Raji (cell line): ENCODE results near the gene CXADR.

ENCODE experiments used
- POLR2A ChIP-seq: IDR thresholded peaks from 2 replicates; pipeline ENCODE4 v1.6.1; 2011; ENCODE audit warnings: low read depth, low read length, control low read depth; ENCODE audit not compliant: insufficient read depth

Gene CXADR

GRCh38 chr21:17512253-17513213 lies at the start of gene CXADR:
Gene CXADR (plus strand): TSS chr21:17513043. CDS start chr21:17513130, 87 bp downstream.
- TF ChIP-seq POLR2A: peak; percentile 66

GRCh38 chr21:17466166-17466565 lies 46.7 kb upstream of the CXADR start:
- TF ChIP-seq POLR2A: no peak

GRCh38 chr21:17467392-17467791 lies 45.5 kb upstream of the CXADR start:
- TF ChIP-seq POLR2A: no peak

- no peak for TF ChIP-seq POLR2A
Measured at GRCh38 chr21:17467829-17468228, 45.0 kb upstream of the CXADR start.

GRCh38 chr21:17468698-17469097 lies 44.1 kb upstream of the CXADR start:
- TF ChIP-seq POLR2A: no peak

- TF ChIP-seq POLR2A: no peak
Measured at GRCh38 chr21:17469727-17470126, 43.1 kb upstream of the CXADR start.

GRCh38 chr21:17472182-17472581 lies 40.7 kb upstream of the CXADR start:
- no peak for TF ChIP-seq POLR2A

GRCh38 chr21:17472592-17473271 lies 40.1 kb upstream of the CXADR start:
- TF ChIP-seq POLR2A: no peak

GRCh38 chr21:17476006-17476405 lies 36.8 kb upstream of the CXADR start:
- no peak for TF ChIP-seq POLR2A

- no peak for TF ChIP-seq POLR2A
Measured at GRCh38 chr21:17479606-17480005, 33.2 kb upstream of the CXADR start.

- TF ChIP-seq POLR2A: no peak
Measured at GRCh38 chr21:17482928-17483327, 29.9 kb upstream of the CXADR start.

GRCh38 chr21:17488620-17489019 lies 24.2 kb upstream of the CXADR start:
- TF ChIP-seq POLR2A: no peak

- no peak for TF ChIP-seq POLR2A
Measured at GRCh38 chr21:17491716-17492414, 21.0 kb upstream of the CXADR start.

GRCh38 chr21:17492415-17493168 lies 20.3 kb upstream of the CXADR start:
- TF ChIP-seq POLR2A: no peak

GRCh38 chr21:17494051-17494450 lies 18.8 kb upstream of the CXADR start:
- TF ChIP-seq POLR2A: no peak
